NB4 (cell line): ENCODE measurements around the gene SLC25A48.

Source experiments
- MAX ChIP-seq: IDR thresholded peaks from 2 replicates; pipeline ENCODE4 v1.6.1; 2011; ENCODE audit warnings: low read depth, low read length
- POLR2A ChIP-seq: IDR thresholded peaks from 2 replicates; pipeline ENCODE4 v1.6.1; 2011; ENCODE audit warnings: mild to moderate bottlenecking; ENCODE audit not compliant: insufficient read length; ENCODE audit errors: extremely low read depth
- TF ChIP-seq, protein P1 (sequence below): IDR thresholded peaks from one replicate; pipeline ENCODE4 v1.5.1; 2012; ENCODE audit warnings: low read depth, low read length

DNA sequence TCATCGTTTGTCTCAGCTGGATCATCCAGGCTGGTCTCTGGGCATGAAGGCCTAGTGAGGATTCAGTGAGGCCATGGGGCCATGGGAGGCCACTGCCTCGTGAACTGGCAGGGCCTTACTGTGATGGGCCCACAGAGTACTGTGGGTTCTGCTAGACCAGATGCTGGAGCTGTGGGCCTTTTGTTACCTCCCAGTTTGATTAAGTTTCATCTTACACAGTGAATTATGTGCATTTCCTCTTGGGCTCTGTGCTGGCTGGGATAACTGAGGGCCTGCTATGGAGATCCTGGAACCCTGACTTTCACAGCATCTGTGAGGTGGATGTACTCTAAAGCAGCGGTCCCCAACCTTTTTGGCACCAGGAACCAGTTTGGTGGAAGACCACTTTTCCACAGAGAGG is 19.7 kb upstream of the SLC25A48 start:
- TF ChIP-seq POLR2A (no peak), MAX (no peak)
- TF ChIP-seq, protein P1, sequence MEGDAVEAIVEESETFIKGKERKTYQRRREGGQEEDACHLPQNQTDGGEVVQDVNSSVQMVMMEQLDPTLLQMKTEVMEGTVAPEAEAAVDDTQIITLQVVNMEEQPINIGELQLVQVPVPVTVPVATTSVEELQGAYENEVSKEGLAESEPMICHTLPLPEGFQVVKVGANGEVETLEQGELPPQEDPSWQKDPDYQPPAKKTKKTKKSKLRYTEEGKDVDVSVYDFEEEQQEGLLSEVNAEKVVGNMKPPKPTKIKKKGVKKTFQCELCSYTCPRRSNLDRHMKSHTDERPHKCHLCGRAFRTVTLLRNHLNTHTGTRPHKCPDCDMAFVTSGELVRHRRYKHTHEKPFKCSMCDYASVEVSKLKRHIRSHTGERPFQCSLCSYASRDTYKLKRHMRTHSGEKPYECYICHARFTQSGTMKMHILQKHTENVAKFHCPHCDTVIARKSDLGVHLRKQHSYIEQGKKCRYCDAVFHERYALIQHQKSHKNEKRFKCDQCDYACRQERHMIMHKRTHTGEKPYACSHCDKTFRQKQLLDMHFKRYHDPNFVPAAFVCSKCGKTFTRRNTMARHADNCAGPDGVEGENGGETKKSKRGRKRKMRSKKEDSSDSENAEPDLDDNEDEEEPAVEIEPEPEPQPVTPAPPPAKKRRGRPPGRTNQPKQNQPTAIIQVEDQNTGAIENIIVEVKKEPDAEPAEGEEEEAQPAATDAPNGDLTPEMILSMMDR = no peak
